GM12878 (cell line): ENCODE data around the gene NKTR. TPM values are rescaled to one million over a fixed set of nuclear protein-coding genes. Genes with fewer than 3 reads are reported as not detected.
A peak's percentile ranks its signal among the peaks of the same experiment; 100 is the strongest.

Experiments
- BCL11A ChIP-seq: IDR thresholded peaks from 2 replicates; pipeline ENCODE4 v1.6.1; 2011; ENCODE audit warnings: low read depth, low read length
- BMI1 ChIP-seq: fragments of 450-650 bp; IDR thresholded peaks from 2 replicates; pipeline ENCODE4 v1.6.1; 2016; ENCODE audit warnings: mild to moderate bottlenecking, moderate library complexity, borderline replicate concordance
- CHD2 ChIP-seq: IDR thresholded peaks from 2 replicates; pipeline ENCODE4 v1.6.1; 2011; ENCODE audit warnings: low read depth, low read length, improper control_type of control experiment, borderline replicate concordance
- HCFC1 ChIP-seq: fragments of 150-350 bp; IDR thresholded peaks from 2 replicates; pipeline ENCODE4 v1.6.1; 2014; ENCODE audit warnings: low read length
- HDAC6 ChIP-seq: fragments of 200-600 bp; sonication (generic); IDR thresholded peaks from one replicate; pipeline ENCODE4 v1.8.0; 2017; ENCODE audit warnings: antibody characterized with exemption; ENCODE audit not compliant: unreplicated experiment
- HDGF ChIP-seq: fragments of 450-650 bp; IDR thresholded peaks from 2 replicates; pipeline ENCODE4 v1.6.1; 2016; ENCODE audit warnings: antibody characterized with exemption
- KLF5 ChIP-seq: fragments of 450-650 bp; IDR thresholded peaks from 2 replicates; pipeline ENCODE4 v1.6.1; 2014; ENCODE audit warnings: mild to moderate bottlenecking; ENCODE audit not compliant: partially characterized antibody
- MEF2A ChIP-seq: IDR thresholded peaks from 2 replicates; pipeline ENCODE4 v1.6.1; 2011; ENCODE audit warnings: low read depth, mild to moderate bottlenecking, low read length, moderate library complexity; ENCODE audit not compliant: insufficient read depth
- NBN ChIP-seq: fragments of 450-650 bp; IDR thresholded peaks from 2 replicates; pipeline ENCODE4 v1.6.1; 2016
- PAX5 ChIP-seq: IDR thresholded peaks from 2 replicates; pipeline ENCODE4 v1.6.1; 2011; ENCODE audit warnings: low read depth, low read length, borderline replicate concordance
- POLR2A ChIP-seq: IDR thresholded peaks from 2 replicates; pipeline ENCODE4 v1.6.1; 2011; ENCODE audit warnings: low read depth, mild to moderate bottlenecking, low read length
- POLR2AphosphoS5 ChIP-seq: IDR thresholded peaks from 2 replicates; pipeline ENCODE4 v1.6.1; 2011; ENCODE audit warnings: mild to moderate bottlenecking, low read length, inconsistent platforms
- RFX5 ChIP-seq: IDR thresholded peaks from 2 replicates; pipeline ENCODE4 v1.6.1; 2011; ENCODE audit warnings: low read depth, low read length, improper control_type of control experiment
- SKIL ChIP-seq: fragments of 450-650 bp; IDR thresholded peaks from 2 replicates; pipeline ENCODE4 v1.6.1; 2017; ENCODE audit warnings: mild to moderate bottlenecking, low read depth, inconsistent platforms; ENCODE audit not compliant: poor library complexity, severe bottlenecking
- SMC3 ChIP-seq: IDR thresholded peaks from 2 replicates; pipeline ENCODE4 v1.6.1; 2011; ENCODE audit warnings: low read length, improper control_type of control experiment, borderline replicate concordance
- TCF3 ChIP-seq: IDR thresholded peaks from 2 replicates; pipeline ENCODE4 v1.6.1; 2012; ENCODE audit warnings: low read depth, mild to moderate bottlenecking, low read length, borderline replicate concordance; ENCODE audit not compliant: insufficient read depth
- ZNF622 ChIP-seq: fragments of 450-650 bp; IDR thresholded peaks from 2 replicates; pipeline ENCODE4 v1.6.1; 2017; ENCODE audit warnings: mild to moderate bottlenecking, inconsistent platforms
- ZZZ3 ChIP-seq: IDR thresholded peaks from 2 replicates; pipeline ENCODE4 v1.6.1; 2011; ENCODE audit warnings: low read depth; ENCODE audit not compliant: control insufficient read depth, insufficient read length
- polyA plus RNA-seq, 11 experiments: library from polyadenylated mRNA; depleted of rRNA in 4 of 11; unstranded in 6 of 11; stranded (reverse) in 5 of 11; fragments of >200 nt; fragmentation: Nextera tagmentation in 4 of 11; fragmentation: Illumina TruSeq in 1 of 11; extraction: Ambion mirVana in 4 of 11; extraction: Trizol in 1 of 11; gene quantifications; 1 replicate in 1 of 11; 2 replicates in 10 of 11; pipeline versions ENCODE4 v1.2.1 to v1.2.3, GENCODE V29; 2011 to 2016; ENCODE audit warnings: inconsistent platforms in 2 of 11, missing spikeins in 2 of 11, low read depth in 1 of 11
- total RNA-seq, 4 experiments: library from RNA; depleted of rRNA in 3 of 4; stranded (reverse); fragments of >200 nt in 3 of 4; fragmentation: Illumina TruSeq in 1 of 4; extraction: Trizol in 1 of 4; gene quantifications; 2 replicates each; pipeline versions ENCODE4 v1.2.1 to v1.2.3, GENCODE V29; 2013 to 2021
- TF ChIP-seq, protein P1 (sequence below): fragments of 450-650 bp; IDR thresholded peaks from 2 replicates; pipeline ENCODE4 v1.6.1; 2017; ENCODE audit warnings: low read depth, mild to moderate bottlenecking, moderate library complexity
- TF ChIP-seq, protein P2 (sequence below): IDR thresholded peaks from 2 replicates; pipeline ENCODE4 v1.6.1; 2011; ENCODE audit warnings: borderline replicate concordance, low read depth, mild to moderate bottlenecking, moderate library complexity, mixed read lengths, low read length; ENCODE audit not compliant: insufficient read depth; ENCODE audit errors: extremely low read length
- TF ChIP-seq, protein P3 (sequence below): fragments of 150-350 bp; IDR thresholded peaks from 2 replicates; pipeline ENCODE4 v1.6.1; 2016; ENCODE audit warnings: low read depth, low read length
- TF ChIP-seq, protein P4 (sequence below): IDR thresholded peaks from 2 replicates; pipeline ENCODE4 v1.6.1; 2011; ENCODE audit warnings: low read depth, low read length, improper control_type of control experiment, borderline replicate concordance

NKTR gene
- total and polyA plus RNA-seq, 10 of the 15 experiments (the other 5 are each of a cell fraction or from before 2014, with no cell fraction given) = 15.3 to 91.9 (median 55.3) TPM

- TF ChIP-seq HDAC6 = no peak
- TF ChIP-seq PAX5 = peak; percentile 77
- TF ChIP-seq POLR2A = peak; percentile 94
- TF ChIP-seq HCFC1 = no peak
- TF ChIP-seq, protein P1, sequence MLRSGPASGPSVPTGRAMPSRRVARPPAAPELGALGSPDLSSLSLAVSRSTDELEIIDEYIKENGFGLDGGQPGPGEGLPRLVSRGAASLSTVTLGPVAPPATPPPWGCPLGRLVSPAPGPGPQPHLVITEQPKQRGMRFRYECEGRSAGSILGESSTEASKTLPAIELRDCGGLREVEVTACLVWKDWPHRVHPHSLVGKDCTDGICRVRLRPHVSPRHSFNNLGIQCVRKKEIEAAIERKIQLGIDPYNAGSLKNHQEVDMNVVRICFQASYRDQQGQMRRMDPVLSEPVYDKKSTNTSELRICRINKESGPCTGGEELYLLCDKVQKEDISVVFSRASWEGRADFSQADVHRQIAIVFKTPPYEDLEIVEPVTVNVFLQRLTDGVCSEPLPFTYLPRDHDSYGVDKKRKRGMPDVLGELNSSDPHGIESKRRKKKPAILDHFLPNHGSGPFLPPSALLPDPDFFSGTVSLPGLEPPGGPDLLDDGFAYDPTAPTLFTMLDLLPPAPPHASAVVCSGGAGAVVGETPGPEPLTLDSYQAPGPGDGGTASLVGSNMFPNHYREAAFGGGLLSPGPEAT = peak; percentile 36; the same call in 1 of the 2 replicates
- peak; percentile 97 for TF ChIP-seq HDGF
- TF ChIP-seq ZNF622 = no peak
- peak; percentile 14; the same call in 1 of the 2 replicates for TF ChIP-seq TCF3
- peak; percentile 99 for TF ChIP-seq CHD2
- peak; percentile 8; the same call in 1 of the 2 replicates for TF ChIP-seq RFX5
- TF ChIP-seq POLR2AphosphoS5 = peak; percentile 97
- TF ChIP-seq BCL11A = no peak
- TF ChIP-seq BMI1 = no peak
- no peak for TF ChIP-seq SMC3
- no peak for TF ChIP-seq ZZZ3
- TF ChIP-seq MEF2A = peak; percentile 65; the same call in 1 of the 2 replicates
- no peak for TF ChIP-seq KLF5
- TF ChIP-seq, protein P2, sequence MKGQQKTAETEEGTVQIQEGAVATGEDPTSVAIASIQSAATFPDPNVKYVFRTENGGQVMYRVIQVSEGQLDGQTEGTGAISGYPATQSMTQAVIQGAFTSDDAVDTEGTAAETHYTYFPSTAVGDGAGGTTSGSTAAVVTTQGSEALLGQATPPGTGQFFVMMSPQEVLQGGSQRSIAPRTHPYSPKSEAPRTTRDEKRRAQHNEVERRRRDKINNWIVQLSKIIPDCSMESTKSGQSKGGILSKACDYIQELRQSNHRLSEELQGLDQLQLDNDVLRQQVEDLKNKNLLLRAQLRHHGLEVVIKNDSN = no peak
- TF ChIP-seq, protein P3, sequence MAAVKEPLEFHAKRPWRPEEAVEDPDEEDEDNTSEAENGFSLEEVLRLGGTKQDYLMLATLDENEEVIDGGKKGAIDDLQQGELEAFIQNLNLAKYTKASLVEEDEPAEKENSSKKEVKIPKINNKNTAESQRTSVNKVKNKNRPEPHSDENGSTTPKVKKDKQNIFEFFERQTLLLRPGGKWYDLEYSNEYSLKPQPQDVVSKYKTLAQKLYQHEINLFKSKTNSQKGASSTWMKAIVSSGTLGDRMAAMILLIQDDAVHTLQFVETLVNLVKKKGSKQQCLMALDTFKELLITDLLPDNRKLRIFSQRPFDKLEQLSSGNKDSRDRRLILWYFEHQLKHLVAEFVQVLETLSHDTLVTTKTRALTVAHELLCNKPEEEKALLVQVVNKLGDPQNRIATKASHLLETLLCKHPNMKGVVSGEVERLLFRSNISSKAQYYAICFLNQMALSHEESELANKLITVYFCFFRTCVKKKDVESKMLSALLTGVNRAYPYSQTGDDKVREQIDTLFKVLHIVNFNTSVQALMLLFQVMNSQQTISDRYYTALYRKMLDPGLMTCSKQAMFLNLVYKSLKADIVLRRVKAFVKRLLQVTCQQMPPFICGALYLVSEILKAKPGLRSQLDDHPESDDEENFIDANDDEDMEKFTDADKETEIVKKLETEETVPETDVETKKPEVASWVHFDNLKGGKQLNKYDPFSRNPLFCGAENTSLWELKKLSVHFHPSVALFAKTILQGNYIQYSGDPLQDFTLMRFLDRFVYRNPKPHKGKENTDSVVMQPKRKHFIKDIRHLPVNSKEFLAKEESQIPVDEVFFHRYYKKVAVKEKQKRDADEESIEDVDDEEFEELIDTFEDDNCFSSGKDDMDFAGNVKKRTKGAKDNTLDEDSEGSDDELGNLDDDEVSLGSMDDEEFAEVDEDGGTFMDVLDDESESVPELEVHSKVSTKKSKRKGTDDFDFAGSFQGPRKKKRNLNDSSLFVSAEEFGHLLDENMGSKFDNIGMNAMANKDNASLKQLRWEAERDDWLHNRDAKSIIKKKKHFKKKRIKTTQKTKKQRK = no peak
- peak; percentile 43 for TF ChIP-seq SKIL
- TF ChIP-seq, protein P4, sequence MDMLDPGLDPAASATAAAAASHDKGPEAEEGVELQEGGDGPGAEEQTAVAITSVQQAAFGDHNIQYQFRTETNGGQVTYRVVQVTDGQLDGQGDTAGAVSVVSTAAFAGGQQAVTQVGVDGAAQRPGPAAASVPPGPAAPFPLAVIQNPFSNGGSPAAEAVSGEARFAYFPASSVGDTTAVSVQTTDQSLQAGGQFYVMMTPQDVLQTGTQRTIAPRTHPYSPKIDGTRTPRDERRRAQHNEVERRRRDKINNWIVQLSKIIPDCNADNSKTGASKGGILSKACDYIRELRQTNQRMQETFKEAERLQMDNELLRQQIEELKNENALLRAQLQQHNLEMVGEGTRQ = no peak; the same call in 1 of the 2 replicates
- TF ChIP-seq NBN = peak; percentile 87
Measured at GRCh38 chr3:42600111-42600957, at the start of gene NKTR (continued).
